ENCODE data around the gene SPTA1.
A peak's percentile ranks its signal among the peaks of the same experiment; 100 is the strongest.

SPTA1 gene

GRCh38 chr1:158685085-158685484 lies 1.4 kb downstream of the SPTA1 start:
- Histone ChIP-seq H3K9me2 (replicated peaks; ENCODE audit: insufficient read depth, low read length) (no peaks in the 10 kb centered on the region), H3K27me3 (replicated peaks; ENCODE audit: insufficient read depth, low read length) (no peaks in the 10 kb centered on the region), H3K27ac (ENCODE audit: low read length) (no peak overlapping the region), H3K9ac (ENCODE audit: low read length) (no peak overlapping the region), H3K36me3 (replicated peaks; ENCODE audit: insufficient read depth, low read length) (no peaks in the 10 kb centered on the region), H3K4me3 (ENCODE audit: low read length) (no peak overlapping the region), H2AFZ (ENCODE audit: low read length) (no peak overlapping the region), H3K9me3 (replicated peaks; ENCODE audit: insufficient read depth, low read length) (no peaks in the 10 kb centered on the region), H3F3A (ENCODE audit: insufficient read depth, low read length) (no peaks in the 10 kb centered on the region), H4K20me1 (ENCODE audit: insufficient read depth, low read length) (no peaks in the 10 kb centered on the region), H3K79me2 (ENCODE audit: low read length) (no peaks in the 10 kb centered on the region), H3K4me2 (ENCODE audit: low read depth, low read length) (no peak overlapping the region), H3K4me1 (ENCODE audit: low read length) (no peaks in the 10 kb centered on the region)
- no peak for TF ChIP-seq EZH2 (optimal IDR thresholded peaks at IDR 0.05; ENCODE audit: low read depth, low read length)
- DNase-seq: no peak

GRCh38 chr1:158681606-158682005 lies 4.9 kb downstream of the SPTA1 start:
- Histone ChIP-seq H3K36me3 (replicated peaks; ENCODE audit: insufficient read depth, low read length) (no peaks in the 10 kb centered on the region), H3K27me3 (replicated peaks; ENCODE audit: insufficient read depth, low read length) (no peaks in the 10 kb centered on the region), H3K9me3 (replicated peaks; ENCODE audit: insufficient read depth, low read length) (no peaks in the 10 kb centered on the region), H4K20me1 (ENCODE audit: insufficient read depth, low read length) (no peaks in the 10 kb centered on the region), H3K4me1 (ENCODE audit: low read length) (peaks cover 8% of the 10 kb centered on the region), H3K4me2 (ENCODE audit: low read depth, low read length) (no peak overlapping the region), H3K79me2 (ENCODE audit: low read length) (no peaks in the 10 kb centered on the region), H3K4me3 (ENCODE audit: low read length) (no peak overlapping the region), H3F3A (ENCODE audit: insufficient read depth, low read length) (no peaks in the 10 kb centered on the region), H3K9me2 (replicated peaks; ENCODE audit: insufficient read depth, low read length) (no peaks in the 10 kb centered on the region), H2AFZ (ENCODE audit: low read length) (no peak overlapping the region), H3K9ac (ENCODE audit: low read length) (no peak overlapping the region), H3K27ac (ENCODE audit: low read length) (no peak overlapping the region)
- TF ChIP-seq EZH2 (optimal IDR thresholded peaks at IDR 0.05; ENCODE audit: low read depth, low read length) (no peak), CTCF (IDR thresholded peaks at IDR 0.05; ENCODE audit: low read length) (no peak), EZH2phosphoT487 (IDR thresholded peaks at IDR 0.05; ENCODE audit: low read length) (no peak)
- DNase-seq: no peak

GRCh38 chr1:158679289-158679688 lies 7.2 kb downstream of the SPTA1 start:
- no peaks in the 10 kb centered on the region for H3K9me3 ChIP-seq (replicated peaks; ENCODE audit: insufficient read depth, low read length)
- no peak overlapping the region for H3K9ac ChIP-seq (ENCODE audit: low read length)
- no peaks in the 10 kb centered on the region for H4K20me1 ChIP-seq (ENCODE audit: insufficient read depth, low read length)
- H3K4me3 ChIP-seq (ENCODE audit: low read length): no peak overlapping the region
- H3F3A ChIP-seq (ENCODE audit: insufficient read depth, low read length): no peaks in the 10 kb centered on the region
- no peak overlapping the region for H3K4me2 ChIP-seq (ENCODE audit: low read depth, low read length)
- no peaks in the 10 kb centered on the region for H3K36me3 ChIP-seq (replicated peaks; ENCODE audit: insufficient read depth, low read length)
- no peaks in the 10 kb centered on the region for H3K9me2 ChIP-seq (replicated peaks; ENCODE audit: insufficient read depth, low read length)
- TF ChIP-seq EZH2phosphoT487 (IDR thresholded peaks at IDR 0.05; ENCODE audit: low read length) (no peak), CTCF (IDR thresholded peaks at IDR 0.05; ENCODE audit: low read length) (no peak), EZH2 (optimal IDR thresholded peaks at IDR 0.05; ENCODE audit: low read depth, low read length) (no peak)
- H3K27me3 ChIP-seq (replicated peaks; ENCODE audit: insufficient read depth, low read length): no peaks in the 10 kb centered on the region
- H3K79me2 ChIP-seq (ENCODE audit: low read length): no peaks in the 10 kb centered on the region
- peak; percentile 52 for DNase-seq
- H3K27ac ChIP-seq (ENCODE audit: low read length): no peak overlapping the region
- peaks cover 8% of the 10 kb centered on the region for H3K4me1 ChIP-seq (ENCODE audit: low read length)
- no peak overlapping the region for H2AFZ ChIP-seq (ENCODE audit: low read length)

GRCh38 chr1:158675563-158676323 lies 10.8 kb downstream of the SPTA1 start:
- TF ChIP-seq EZH2 (optimal IDR thresholded peaks at IDR 0.05; ENCODE audit: low read depth, low read length): no peak
- no peak for TF ChIP-seq EZH2phosphoT487 (IDR thresholded peaks at IDR 0.05; ENCODE audit: low read length)
- no peak for TF ChIP-seq CTCF (IDR thresholded peaks at IDR 0.05; ENCODE audit: low read length)
- H3K4me2 ChIP-seq (ENCODE audit: low read depth, low read length): no peak overlapping the region
- no peaks in the 10 kb centered on the region for H4K20me1 ChIP-seq (ENCODE audit: insufficient read depth, low read length)
- H3F3A ChIP-seq (ENCODE audit: insufficient read depth, low read length): no peaks in the 10 kb centered on the region
- H3K9ac ChIP-seq (ENCODE audit: low read length): no peak overlapping the region
- H3K27ac ChIP-seq (ENCODE audit: low read length): no peak overlapping the region
- H3K79me2 ChIP-seq (ENCODE audit: low read length): no peaks in the 10 kb centered on the region
- no peaks in the 10 kb centered on the region for H3K27me3 ChIP-seq (replicated peaks; ENCODE audit: insufficient read depth, low read length)
- peaks cover 8% of the 10 kb centered on the region for H3K4me1 ChIP-seq (ENCODE audit: low read length)
- H2AFZ ChIP-seq (ENCODE audit: low read length): no peak overlapping the region
- no peaks in the 10 kb centered on the region for H3K36me3 ChIP-seq (replicated peaks; ENCODE audit: insufficient read depth, low read length)
- no peaks in the 10 kb centered on the region for H3K9me3 ChIP-seq (replicated peaks; ENCODE audit: insufficient read depth, low read length)
- no peak for DNase-seq
- H3K9me2 ChIP-seq (replicated peaks; ENCODE audit: insufficient read depth, low read length): no peaks in the 10 kb centered on the region
- H3K4me3 ChIP-seq (ENCODE audit: low read length): no peak overlapping the region
